Measurements from ENCODE around the gene LZTR1.

Gene LZTR1

GRCh38 chr22:21030621-21031544, 48.8 kb downstream of the LZTR1 start:
- no peak for TF ChIP-seq GATA2 (IDR thresholded peaks at IDR 0.05; ENCODE audit: low read depth, low read length)
- no peak for TF ChIP-seq GATA3 (IDR thresholded peaks at IDR 0.05; ENCODE audit: low read depth, low read length)

- TF ChIP-seq GATA3 (IDR thresholded peaks at IDR 0.05; ENCODE audit: low read depth, low read length) (no peak), GATA2 (IDR thresholded peaks at IDR 0.05; ENCODE audit: low read depth, low read length) (no peak)
These were observed 49.5 kb downstream of the LZTR1 start for GRCh38 chr22:21031545-21032036.

GRCh38 chr22:21032037-21032867, 50.2 kb downstream of the LZTR1 start, which contains the start of gene SLC7A4:
TSS of gene SLC7A4 (minus strand) at chr22:21032561. CDS start at chr22:21031812, 749 bp downstream.
- no peak for TF ChIP-seq GATA3 (IDR thresholded peaks at IDR 0.05; ENCODE audit: low read depth, low read length)
- no peak for TF ChIP-seq GATA2 (IDR thresholded peaks at IDR 0.05; ENCODE audit: low read depth, low read length)

- TF ChIP-seq GATA2 (IDR thresholded peaks at IDR 0.05; ENCODE audit: low read depth, low read length) (no peak), GATA3 (IDR thresholded peaks at IDR 0.05; ENCODE audit: low read depth, low read length) (no peak)
These were observed 51.0 kb downstream of the LZTR1 start for GRCh38 chr22:21032868-21033688.

GRCh38 chr22:21033895-21034294, 51.8 kb downstream of the LZTR1 start:
- TF ChIP-seq GATA3 (IDR thresholded peaks at IDR 0.05; ENCODE audit: low read depth, low read length) (no peak), GATA2 (IDR thresholded peaks at IDR 0.05; ENCODE audit: low read depth, low read length) (no peak)

- TF ChIP-seq GATA3 (IDR thresholded peaks at IDR 0.05; ENCODE audit: low read depth, low read length) (no peak), GATA2 (IDR thresholded peaks at IDR 0.05; ENCODE audit: low read depth, low read length) (no peak)
These were observed 52.9 kb downstream of the LZTR1 start for GRCh38 chr22:21034989-21035388.

GRCh38 chr22:21038405-21038804, 56.3 kb downstream of the LZTR1 start:
- TF ChIP-seq GATA2 (IDR thresholded peaks at IDR 0.05; ENCODE audit: low read depth, low read length) (no peak), GATA3 (IDR thresholded peaks at IDR 0.05; ENCODE audit: low read depth, low read length) (no peak)

GRCh38 chr22:21041937-21042336, 59.8 kb downstream of the LZTR1 start:
- TF ChIP-seq GATA3 (IDR thresholded peaks at IDR 0.05; ENCODE audit: low read depth, low read length) (no peak), GATA2 (IDR thresholded peaks at IDR 0.05; ENCODE audit: low read depth, low read length) (no peak)

GRCh38 chr22:21042978-21043859, 61.1 kb downstream of the LZTR1 start:
- TF ChIP-seq GATA2 (IDR thresholded peaks at IDR 0.05; ENCODE audit: low read depth, low read length) (no peak), GATA3 (IDR thresholded peaks at IDR 0.05; ENCODE audit: low read depth, low read length) (no peak)

GRCh38 chr22:21043860-21044535, 61.9 kb downstream of the LZTR1 start:
- TF ChIP-seq GATA3 (IDR thresholded peaks at IDR 0.05; ENCODE audit: low read depth, low read length) (no peak), GATA2 (IDR thresholded peaks at IDR 0.05; ENCODE audit: low read depth, low read length) (no peak)

- TF ChIP-seq GATA2 (IDR thresholded peaks at IDR 0.05; ENCODE audit: low read depth, low read length) (no peak), GATA3 (IDR thresholded peaks at IDR 0.05; ENCODE audit: low read depth, low read length) (no peak)
These were observed 63.0 kb downstream of the LZTR1 start for GRCh38 chr22:21044931-21045584.

Measured in SH-SY5Y (cell line).